GM18858 (cell line): ENCODE data around the gene NEK9.
"Not testable (repeated sequence)": the region's sequence is repeated elsewhere in the genome, so short reads cannot be mapped to it uniquely, and the experiment has no call there.

ENCODE experiments used
- ATAC-seq: cut with Tn5 transposase; IDR thresholded peaks from one replicate; pipeline ENCODE4 v1.9.1; 2021; ENCODE audit not compliant: unreplicated experiment

NEK9 gene

DNA sequence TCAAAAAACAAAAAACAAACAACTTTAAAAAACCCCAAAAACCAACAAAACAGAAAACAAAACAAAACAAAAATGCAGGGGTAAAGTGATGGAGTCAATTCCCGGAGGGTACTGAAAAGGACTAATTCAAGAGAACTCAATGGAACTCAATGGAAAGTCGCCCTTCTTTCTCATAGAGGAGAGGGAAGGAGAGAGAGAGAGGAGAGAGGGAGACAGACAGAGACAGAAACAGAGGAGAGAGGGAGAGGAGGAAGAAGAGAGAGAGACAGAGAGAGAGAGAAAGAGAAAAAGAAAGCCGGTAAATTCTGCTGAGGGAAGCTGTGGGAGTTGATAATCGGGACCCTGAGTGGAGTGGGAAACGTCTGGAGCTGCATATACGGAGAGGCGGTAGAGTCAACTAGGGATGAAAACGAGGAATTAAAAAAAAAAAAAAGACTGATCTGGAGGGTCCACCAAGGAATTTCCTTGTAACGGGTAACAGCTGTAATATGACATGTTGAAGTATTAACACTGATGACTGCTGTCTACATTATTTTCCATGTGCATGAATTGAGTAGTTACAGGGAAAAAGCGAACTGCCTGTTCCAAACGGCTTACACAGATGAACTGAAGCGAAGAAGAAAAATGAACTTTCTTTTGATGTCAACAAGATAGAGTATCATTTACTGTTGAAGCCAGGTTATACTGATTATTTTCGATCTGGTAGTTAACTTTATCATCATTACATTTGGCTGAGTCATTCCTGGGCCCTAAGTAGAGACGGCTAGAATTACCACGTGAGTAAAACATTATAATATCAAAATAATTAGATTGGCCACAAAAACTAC lies 58.3 kb downstream of the NEK9 start:
- no peak for ATAC-seq

- not testable (repeated sequence) for ATAC-seq
Observed at GRCh38 chr14:75067765-75068164, 59.1 kb downstream of the NEK9 start.

DNA sequence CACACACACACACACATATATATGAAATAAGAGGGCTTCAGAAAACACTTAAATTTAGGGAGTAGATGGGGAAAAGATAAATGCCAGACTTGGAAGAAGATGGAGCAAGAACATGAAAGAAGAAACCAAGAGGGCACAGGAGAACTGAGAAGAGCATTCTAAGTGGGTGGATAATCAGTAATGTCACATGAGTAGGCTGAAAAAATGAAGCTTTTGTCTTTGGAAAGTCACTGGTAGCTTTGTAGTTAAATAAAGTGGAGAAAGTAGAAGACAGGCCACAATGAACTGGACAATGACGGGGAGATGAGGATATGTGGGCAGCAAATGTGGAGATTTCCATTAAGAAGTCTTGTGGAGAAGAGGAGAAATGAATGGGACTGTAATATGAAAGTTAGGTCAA lies 59.6 kb downstream of the NEK9 start:
- ATAC-seq = no peak

DNA sequence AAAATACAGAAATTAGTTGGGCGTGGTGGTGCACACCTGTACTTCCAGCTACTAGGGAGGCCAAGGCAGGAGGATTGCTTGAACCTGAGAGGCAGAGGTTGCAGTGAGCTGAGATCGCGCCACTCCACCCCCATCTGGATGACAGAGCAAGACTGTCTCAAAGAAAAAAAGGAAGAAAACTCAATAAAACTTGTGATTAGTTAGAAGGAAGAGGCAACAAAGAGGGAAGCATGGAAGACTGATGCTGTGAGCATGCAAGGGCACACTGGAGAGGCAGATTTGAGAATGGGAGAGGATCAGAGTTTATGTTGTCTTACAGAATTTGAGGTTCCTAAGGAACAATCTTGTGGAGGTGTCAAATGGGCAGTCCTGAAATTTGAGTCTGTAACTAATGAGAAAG lies 60.2 kb downstream of the NEK9 start:
- ATAC-seq = no peak

- ATAC-seq = peak; percentile 6
Observed at GRCh38 chr14:75064205-75064567, 62.7 kb downstream of the NEK9 start.

DNA sequence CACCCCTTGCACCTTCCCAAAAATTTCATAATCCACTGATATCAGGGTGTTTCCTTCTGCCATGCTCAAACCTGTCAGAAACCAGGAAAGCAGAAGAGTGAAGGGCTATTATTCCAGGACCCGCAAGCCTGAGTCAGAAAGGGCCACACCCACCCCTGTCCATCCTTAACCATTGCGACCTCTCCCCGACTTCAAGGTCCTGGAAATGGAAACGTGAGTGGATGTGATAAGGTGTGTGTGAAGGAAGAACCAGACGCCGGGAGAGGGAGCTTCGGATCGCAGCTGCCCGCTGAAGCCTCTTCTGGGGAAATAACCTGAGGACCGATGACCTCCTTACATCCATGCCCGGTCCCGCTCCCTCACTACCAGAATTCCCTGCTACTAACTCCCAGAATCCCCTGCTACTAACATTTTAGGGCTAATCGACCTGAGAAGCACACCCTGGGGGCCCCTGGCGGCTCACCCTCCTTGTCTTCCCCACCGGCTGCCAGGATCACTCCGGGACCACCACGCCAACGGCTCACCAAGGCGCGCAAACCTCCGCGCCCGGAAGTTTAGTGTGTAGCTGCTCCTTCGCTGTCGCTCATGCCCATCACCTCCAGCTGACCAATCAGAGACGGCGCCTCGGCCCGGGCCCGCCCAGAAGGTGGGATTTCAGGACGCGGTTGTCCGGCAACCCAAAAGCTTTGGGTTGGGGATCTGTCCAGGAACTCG lies 63.2 kb downstream of the NEK9 start, which contains the start of gene ACYP1:
Gene ACYP1 (minus strand): TSS at position 534 of the 714 bp plus-strand sequence. CDS start 471 bp downstream, at position 63.
- peak; percentile 92 for ATAC-seq

- ATAC-seq = no peak
Observed at GRCh38 chr14:75063013-75063412, 63.8 kb downstream of the NEK9 start.

- ATAC-seq = no peak
Observed at GRCh38 chr14:75060420-75060819, 66.4 kb downstream of the NEK9 start.

- no peak for ATAC-seq
Observed at GRCh38 chr14:75059642-75060041, 67.2 kb downstream of the NEK9 start.

DNA sequence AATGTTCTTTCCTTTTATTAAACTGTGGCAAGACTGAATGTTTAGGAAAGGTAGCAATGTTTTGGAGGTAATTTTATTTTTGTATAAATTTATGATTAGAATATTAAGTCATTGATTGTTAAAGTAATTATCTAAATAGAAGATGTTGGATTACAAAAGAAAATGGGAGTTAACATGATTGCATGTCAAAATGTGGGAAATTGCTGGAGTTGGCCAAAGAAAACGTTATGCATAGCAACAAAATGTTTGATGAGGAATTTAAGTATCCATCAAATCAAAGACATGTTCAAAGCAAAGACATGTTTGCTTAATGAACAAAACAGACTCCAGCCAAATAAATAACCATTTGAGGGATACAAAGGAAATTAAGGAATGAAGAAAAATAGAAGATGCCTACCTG lies 72.4 kb downstream of the NEK9 start:
- ATAC-seq = no peak

GRCh38 chr14:75053396-75054291 lies 73.2 kb downstream of the NEK9 start:
- ATAC-seq = no peak

GRCh38 chr14:75051556-75051899 lies 75.3 kb downstream of the NEK9 start:
- ATAC-seq = no peak

DNA sequence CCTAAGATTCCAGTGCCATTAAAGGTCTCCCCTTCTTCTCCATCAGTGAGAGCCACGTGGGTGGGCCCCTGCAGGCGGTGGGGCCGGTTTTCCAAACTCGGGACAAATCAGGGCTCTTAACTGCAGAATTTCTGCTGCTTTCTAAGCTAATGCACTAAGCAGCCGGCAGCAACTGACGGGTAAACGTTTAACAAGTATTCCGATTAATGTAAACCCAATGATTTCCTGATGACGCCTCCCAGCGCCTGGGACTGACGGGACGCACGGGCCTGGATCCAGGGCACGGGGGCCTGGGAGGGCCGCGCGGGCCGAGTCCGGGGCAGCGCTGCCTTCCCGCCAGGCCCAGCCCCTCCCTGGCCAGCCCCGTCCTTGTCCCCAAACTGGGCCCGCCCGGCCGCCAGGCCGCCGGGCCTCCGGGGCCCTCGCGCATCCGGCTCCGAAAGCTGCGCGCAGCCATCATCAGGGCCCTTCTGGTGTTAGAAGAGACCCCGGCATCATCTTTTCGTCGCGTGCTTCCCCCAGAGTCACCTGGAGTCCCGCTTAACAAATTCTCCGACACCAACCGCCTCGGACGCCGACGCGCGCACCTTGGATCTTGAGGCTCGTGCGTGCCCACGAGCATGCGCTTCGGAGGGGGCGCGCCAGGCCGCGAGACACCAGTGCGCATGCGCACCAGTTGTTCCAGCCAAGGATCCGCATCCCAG lies 75.8 kb downstream of the NEK9 start, which contains the start of gene MLH3:
Gene MLH3 (minus strand): TSS at position 616 of the 704 bp plus-strand sequence. CDS start 1,812 bp downstream, outside the sequence.
- ATAC-seq = no peak

- no peak for ATAC-seq
Observed at GRCh38 chr14:75049731-75050201, 77.1 kb downstream of the NEK9 start.

- no peak for ATAC-seq
Observed at GRCh38 chr14:75049136-75049535, 77.7 kb downstream of the NEK9 start.

DNA sequence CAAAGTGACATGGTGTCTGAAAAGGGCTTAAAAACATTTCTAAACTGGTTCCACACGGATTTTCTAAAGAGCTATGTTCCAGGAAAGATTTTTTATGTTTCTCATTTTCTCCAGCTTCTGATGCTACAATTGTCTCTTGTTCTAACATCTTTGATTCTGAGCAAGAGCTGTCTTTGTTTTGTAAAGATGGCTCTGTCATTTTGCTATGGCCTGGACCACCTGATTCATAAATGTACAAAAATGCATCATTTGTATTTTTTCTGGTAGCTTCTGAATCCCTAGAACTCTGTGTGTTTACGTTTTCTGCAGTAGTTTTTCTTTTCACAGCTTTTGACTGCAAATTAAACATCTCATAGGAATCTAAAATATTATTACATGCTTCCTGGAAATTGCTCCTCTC lies 78.7 kb downstream of the NEK9 start:
- no peak for ATAC-seq

DNA sequence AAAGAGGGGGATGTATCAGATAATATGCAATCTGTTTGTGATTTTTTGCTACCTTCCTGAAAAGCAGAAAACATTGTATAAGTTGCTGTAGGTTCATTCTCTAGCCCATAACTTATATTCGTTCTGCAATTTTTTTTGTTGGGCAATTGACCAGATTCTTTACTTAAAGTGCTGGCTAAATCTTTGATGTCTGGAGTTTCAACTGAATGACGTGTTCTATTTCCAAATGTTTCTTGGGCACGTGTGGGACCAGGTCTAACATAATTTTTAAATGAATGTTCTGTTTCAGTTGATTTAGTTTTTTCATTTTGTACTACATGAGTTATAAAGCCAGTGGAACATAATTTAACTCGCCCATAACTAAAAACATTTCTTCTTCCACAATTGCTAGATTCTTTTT lies 79.3 kb downstream of the NEK9 start:
- ATAC-seq = no peak

- no peak for ATAC-seq
Observed at GRCh38 chr14:75046899-75047298, 79.9 kb downstream of the NEK9 start.

DNA sequence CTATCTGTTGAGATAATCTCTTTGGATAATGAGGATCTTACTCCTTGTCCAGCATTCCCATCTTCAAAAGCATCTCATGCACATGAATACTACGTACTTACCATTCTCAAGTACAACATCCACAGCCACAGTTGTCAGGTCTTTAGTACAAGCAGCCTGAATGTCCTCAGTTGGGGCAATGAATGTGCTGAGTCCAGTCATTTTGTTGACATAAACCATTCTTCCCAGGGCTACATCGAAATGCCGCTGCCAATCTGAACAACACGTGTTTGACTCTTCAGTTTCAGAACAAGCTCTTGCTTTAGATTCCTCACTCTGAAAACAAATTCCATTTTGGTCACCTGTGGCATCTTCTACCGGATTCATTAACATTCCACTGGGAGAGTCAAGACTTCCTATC lies 80.6 kb downstream of the NEK9 start:
- ATAC-seq = no peak

- no peak for ATAC-seq
Observed at GRCh38 chr14:75044752-75045151, 82.1 kb downstream of the NEK9 start.

- no peak for ATAC-seq
Observed at GRCh38 chr14:75044322-75044721, 82.5 kb downstream of the NEK9 start.
